SK-N-SH (cell line): Measurements from ENCODE around the gene TMEM267. TPM values are rescaled to one million over a fixed set of nuclear protein-coding genes. Genes with fewer than 3 reads are reported as not detected.

ENCODE experiments used
- CTCF ChIA-PET: fragments of 300-600, 350-600 bp; formaldehyde crosslinking; extraction: SDS; loops from one replicate; lab custom pipeline; 2021; lab: Yijun Ruan, JAX
- POLR2A ChIA-PET: fragments of 350-600 bp; sonication (Branson Sonifier 250); formaldehyde crosslinking; extraction: SDS; loops from one replicate; lab custom pipeline; 2020; ENCODE audit warnings: antibody characterized with exemption, inconsistent platforms; lab: Yijun Ruan, JAX
- DNase-seq: peaks from one replicate; pipeline ENCODE4 v3.0.0; 2012
- H2AFZ ChIP-seq: fragments of 200-600 bp; sonication (generic); 2 replicates; pipeline ENCODE4 v1.8.1; 2016; ENCODE audit warnings: antibody characterized with exemption, mild to moderate bottlenecking, low read depth
- H3F3A ChIP-seq: fragments of 200-600 bp; sonication (generic); replicated peaks from 2 replicates; pipeline ENCODE3; 2016; ENCODE audit warnings: antibody characterized with exemption, mild to moderate bottlenecking; ENCODE audit not compliant: insufficient read depth
- H3K27ac ChIP-seq, 2 experiments: fragments of 200-500 bp in 1 of 2; fragments of 200-600 bp in 1 of 2; sonication (Bioruptor generic) in 1 of 2; sonication (generic), shearing (Covaris generic) in 1 of 2; 2 replicates each; pipeline versions ENCODE4 v1.5.1 to v1.6.1; 2014 to 2016; ENCODE audit warnings: low read depth in 2 of 2, inconsistent platforms in 1 of 2, low read length in 1 of 2, mild to moderate bottlenecking in 1 of 2, mixed read lengths in 1 of 2
- H3K27me3 ChIP-seq: fragments of 200-600 bp; sonication (generic), shearing (Covaris generic); 2 replicates; pipeline ENCODE4 v1.6.1; 2016; ENCODE audit warnings: mixed run types; ENCODE audit not compliant: insufficient read depth
- H3K36me3 ChIP-seq, 2 experiments: fragments of 200-500 bp in 1 of 2; fragments of 200-600 bp in 1 of 2; sonication (Bioruptor generic) in 1 of 2; sonication (generic) in 1 of 2; replicated peaks in 1 of 2; 2 replicates each; pipeline versions ENCODE3 to v1.5.1; 2014 to 2016; ENCODE audit warnings: low read length in 1 of 2, mild to moderate bottlenecking in 1 of 2; ENCODE audit not compliant: insufficient read depth in 2 of 2, control insufficient read depth in 1 of 2
- H3K4me1 ChIP-seq, 2 experiments: fragments of 200-500 bp in 1 of 2; fragments of 200-600 bp in 1 of 2; sonication (Bioruptor generic) in 1 of 2; sonication (generic), shearing (Covaris generic) in 1 of 2; 2 replicates each; pipeline versions ENCODE4 v1.5.1 to v1.6.1; 2014 to 2016; ENCODE audit warnings: low read depth in 1 of 2, low read length in 1 of 2, mixed run types in 1 of 2; ENCODE audit not compliant: insufficient read depth in 2 of 2, control insufficient read depth in 1 of 2
- H3K4me2 ChIP-seq: fragments of 200-600 bp; sonication (generic), shearing (Covaris generic); 2 replicates; pipeline ENCODE4 v1.6.1; 2017; ENCODE audit warnings: mixed run types
- H3K4me3 ChIP-seq, 2 experiments: fragments of 200-500 bp in 1 of 2; fragments of 200-600 bp in 1 of 2; sonication (Bioruptor generic) in 1 of 2; sonication (generic), shearing (Covaris generic) in 1 of 2; 2 replicates each; pipeline versions ENCODE4 v1.5.1 to v1.8.1; 2014 to 2016; ENCODE audit warnings: low read depth in 2 of 2, inconsistent platforms in 1 of 2, low read length in 1 of 2, mild to moderate bottlenecking in 1 of 2, mixed read lengths in 1 of 2, moderate library complexity in 1 of 2
- H3K79me2 ChIP-seq: fragments of 200-600 bp; sonication (generic); 2 replicates; pipeline ENCODE4 v1.8.1; 2017; ENCODE audit warnings: mild to moderate bottlenecking; ENCODE audit not compliant: insufficient read depth
- H3K9ac ChIP-seq: fragments of 200-600 bp; sonication (generic); 2 replicates; pipeline ENCODE4 v1.6.1; 2017; ENCODE audit warnings: mixed run types
- H3K9me2 ChIP-seq: fragments of 200-600 bp; sonication (generic); 2 replicates; pipeline ENCODE4 v1.6.1; 2017; ENCODE audit warnings: mixed run types
- H3K9me3 ChIP-seq: fragments of 200-600 bp; sonication (generic); 2 replicates; pipeline ENCODE4 v1.6.1; 2017; ENCODE audit warnings: mixed run types, mild to moderate bottlenecking, moderate library complexity
- H4K20me1 ChIP-seq: fragments of 200-600 bp; sonication (generic); 2 replicates; pipeline ENCODE4 v1.6.1; 2017; ENCODE audit warnings: mild to moderate bottlenecking, mixed run types; ENCODE audit not compliant: insufficient read depth
- CHD2 ChIP-seq: fragments of 150-350 bp; IDR thresholded peaks from 2 replicates; pipeline ENCODE4 v1.6.1; 2018; ENCODE audit warnings: low read length; ENCODE audit not compliant: partially characterized antibody
- FOXM1 ChIP-seq: IDR thresholded peaks from 2 replicates; pipeline ENCODE4 v1.4.0; 2012; ENCODE audit warnings: low read depth, mild to moderate bottlenecking
- GATA2 ChIP-seq: sonication (generic); formaldehyde crosslinking; IDR thresholded peaks from 2 replicates; pipeline ENCODE4 v1.5.0; 2020; ENCODE audit warnings: mild to moderate bottlenecking, missing genetic modification reagents
- JUND ChIP-seq: IDR thresholded peaks from 2 replicates; pipeline ENCODE4 v1.4.0; 2012
- MXI1 ChIP-seq: IDR thresholded peaks from 2 replicates; pipeline ENCODE4 v1.6.1; 2012; ENCODE audit warnings: mild to moderate bottlenecking, low read depth, low read length, improper control_type of control experiment
- NFIC ChIP-seq: IDR thresholded peaks from 2 replicates; pipeline ENCODE4 v1.4.0; 2012; ENCODE audit warnings: borderline replicate concordance
- PBX3 ChIP-seq: IDR thresholded peaks from 2 replicates; pipeline ENCODE4; 2012
- POLR2AphosphoS5 ChIP-seq: IDR thresholded peaks from 2 replicates; pipeline ENCODE4 v1.6.1; 2012; ENCODE audit warnings: low read depth, low read length
- RCOR1 ChIP-seq: fragments of 150-350 bp; IDR thresholded peaks from 2 replicates; pipeline ENCODE4 v1.6.1; 2017; ENCODE audit warnings: antibody characterized with exemption, low read length
- REST ChIP-seq: IDR thresholded peaks from 2 replicates; pipeline ENCODE4 v1.6.1; 2012; ENCODE audit warnings: mild to moderate bottlenecking, low read depth, low read length, moderate library complexity
- RFX5 ChIP-seq: IDR thresholded peaks from 2 replicates; pipeline ENCODE4 v1.6.1; 2012; ENCODE audit warnings: mild to moderate bottlenecking, improper control_type of control experiment, low read length
- RXRA ChIP-seq: IDR thresholded peaks from 2 replicates; pipeline ENCODE4 v1.4.0; 2012; ENCODE audit warnings: low read depth, mild to moderate bottlenecking, borderline replicate concordance
- SIN3A ChIP-seq: IDR thresholded peaks from 2 replicates; pipeline ENCODE4 v1.6.1; 2012; ENCODE audit warnings: low read depth, mild to moderate bottlenecking, low read length, moderate library complexity, borderline replicate concordance
- SMC3 ChIP-seq: IDR thresholded peaks from 2 replicates; pipeline ENCODE4 v1.6.1; 2012; ENCODE audit warnings: low read depth, low read length, improper control_type of control experiment
- TAF1 ChIP-seq: IDR thresholded peaks from 2 replicates; pipeline ENCODE4 v1.6.1; 2012; ENCODE audit warnings: low read depth, mild to moderate bottlenecking, low read length, moderate library complexity, borderline replicate concordance
- TCF12 ChIP-seq: IDR thresholded peaks from 2 replicates; pipeline ENCODE4 v1.4.0; 2012
- USF1 ChIP-seq: IDR thresholded peaks from 2 replicates; pipeline ENCODE4 v1.4.0; 2012; ENCODE audit warnings: low read depth, borderline replicate concordance
- USF2 ChIP-seq: fragments of 150-350 bp; IDR thresholded peaks from 2 replicates; pipeline ENCODE4 v1.6.1; 2017; ENCODE audit warnings: antibody characterized with exemption, low read length, low read depth, borderline replicate concordance
- YY1 ChIP-seq: IDR thresholded peaks from 2 replicates; pipeline ENCODE4 v1.4.0; 2012; ENCODE audit warnings: low read depth, mild to moderate bottlenecking
- ZBTB33 ChIP-seq: IDR thresholded peaks from 2 replicates; pipeline ENCODE4 v1.4.0; 2012; ENCODE audit warnings: low read depth, borderline replicate concordance
- WGBS: methylation state at CpG from one replicate; pipeline ENCODE4 v1.1.6; 2017; ENCODE audit warnings: low lambda C conversion rate; 5-methylcytosine and 5-hydroxymethylcytosine counted together
- polyA plus RNA-seq, 3 experiments: library from polyadenylated mRNA; depleted of rRNA; stranded (reverse); fragments of >200 nt; gene quantifications; 2 replicates each; pipeline ENCODE4 v1.2.3, GENCODE V29; 2012
- TF ChIP-seq, protein P1 (sequence below): IDR thresholded peaks from 2 replicates; pipeline ENCODE4 v1.4.0; 2012; ENCODE audit warnings: low read depth

The TMEM267 gene
- polyA plus RNA-seq, 1 of the 3 experiments (the other 2 are of a cell fraction): 5.7 TPM

GRCh38 chr5:43413966-43414365 lies 69.7 kb downstream of the TMEM267 start:
- no peaks in the 10 kb centered on the region for H4K20me1 ChIP-seq
- H3K9me2 ChIP-seq: no peaks in the 10 kb centered on the region
- POLR2A ChIA-PET: no interaction called here
- TF ChIP-seq CHD2 (no peak), JUND (no peak), TAF1 (no peak), NFIC (no peak)
- TF ChIP-seq, all 33 proteins: peak for 0
- Histone ChIP-seq H3K4me3 (no peak overlapping the region), H2AFZ (no peak overlapping the region), H3K27me3 (0 out of 2 replicates have a peak, but pooled peaks cover 5% of the 10 kb centered on the region), H3K4me1 (no peaks in the 10 kb centered on the region), H3K4me2 (no peak overlapping the region), H3K27ac (no peak overlapping the region), H3F3A (no peaks in the 10 kb centered on the region), H3K36me3 (no peaks in the 10 kb centered on the region), H3K9me3 (no peaks in the 10 kb centered on the region), H3K9ac (no peak overlapping the region), H3K79me2 (no peaks in the 10 kb centered on the region)
- no peak for DNase-seq
- WGBS: 65% methylated on average over 2 of the region's 2 CpGs
- CTCF ChIA-PET: interaction anchor here (1.5 kb wide), 1 partner anchor 24 kb away, joined by 5 read pairs; no protein-coding TSS in a partner anchor

DNA sequence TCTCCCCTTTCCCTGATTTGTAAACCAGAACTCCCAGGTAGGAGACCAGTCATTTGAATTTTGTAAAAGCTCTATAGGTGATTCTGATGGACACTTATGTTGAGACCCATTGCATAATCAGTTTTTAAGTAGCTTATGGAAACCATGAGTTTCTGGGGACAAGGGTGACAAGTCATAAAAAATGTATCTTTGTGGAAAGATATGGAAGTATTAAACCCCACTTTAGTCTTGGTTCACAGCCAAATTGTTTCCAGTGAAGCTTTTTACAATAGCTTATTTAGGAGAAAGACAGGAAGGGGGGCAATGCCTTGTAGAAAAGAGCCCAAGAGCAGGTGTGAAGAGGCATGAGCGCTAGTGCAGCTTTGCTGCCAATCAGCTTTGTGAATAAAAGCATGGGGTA lies 71.0 kb downstream of the TMEM267 start:
- H3K4me2 ChIP-seq: no peak overlapping the region
- no peaks in the 10 kb centered on the region for H3K36me3 ChIP-seq
- no peak for DNase-seq
- ChIA-PET POLR2A (no interaction called here), CTCF (interaction anchor here (1.5 kb wide), 1 partner anchor 23 kb away, joined by 5 read pairs; no protein-coding TSS in a partner anchor)
- no peak overlapping the region for H3K27ac ChIP-seq
- no peak overlapping the region for H3K9ac ChIP-seq
- no peak overlapping the region for H2AFZ ChIP-seq
- no peaks in the 10 kb centered on the region for H3K27me3 ChIP-seq
- WGBS: 89% methylated on average over 1 of the region's 1 CpG
- no peaks in the 10 kb centered on the region for H3K9me2 ChIP-seq
- H4K20me1 ChIP-seq: no peaks in the 10 kb centered on the region
- no peak overlapping the region for H3K4me3 ChIP-seq
- no peaks in the 10 kb centered on the region for H3K4me1 ChIP-seq
- H3K79me2 ChIP-seq: no peaks in the 10 kb centered on the region
- no peaks in the 10 kb centered on the region for H3K9me3 ChIP-seq
- H3F3A ChIP-seq: no peaks in the 10 kb centered on the region
- TF ChIP-seq YY1 (no peak), RCOR1 (no peak), NFIC (no peak), FOXM1 (no peak), GATA2 (CRISPR knock-in tag) (no peak), PBX3 (no peak), RXRA (no peak), USF1 (no peak), POLR2AphosphoS5 (no peak), MXI1 (no peak), REST (no peak), ZBTB33 (no peak), SIN3A (no peak), TCF12 (no peak), USF2 (no peak), SMC3 (no peak), RFX5 (no peak)
- TF ChIP-seq, protein P1, sequence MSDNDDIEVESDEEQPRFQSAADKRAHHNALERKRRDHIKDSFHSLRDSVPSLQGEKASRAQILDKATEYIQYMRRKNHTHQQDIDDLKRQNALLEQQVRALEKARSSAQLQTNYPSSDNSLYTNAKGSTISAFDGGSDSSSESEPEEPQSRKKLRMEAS: no peak
